Measurements from ENCODE around the gene PLLP. TPM values are rescaled to one million over a fixed set of nuclear protein-coding genes. Genes with fewer than 3 reads are reported as not detected.
A peak's percentile ranks its signal among the peaks of the same experiment; 100 is the strongest.

Gene PLLP
- total RNA-seq, 1 experiment from 2014 or later, result 2.1 TPM

GRCh38 chr16:57258226-57258909 lies 26.1 kb downstream of the PLLP start:
- no peak for DNase-seq (ENCODE audit: extremely low read depth, low read depth)

GRCh38 chr16:57257455-57258070 lies 26.9 kb downstream of the PLLP start:
- no peak for DNase-seq (ENCODE audit: extremely low read depth, low read depth)

- no peak for DNase-seq (ENCODE audit: extremely low read depth, low read depth)
These were observed 27.7 kb downstream of the PLLP start for GRCh38 chr16:57256601-57257395.

DNA sequence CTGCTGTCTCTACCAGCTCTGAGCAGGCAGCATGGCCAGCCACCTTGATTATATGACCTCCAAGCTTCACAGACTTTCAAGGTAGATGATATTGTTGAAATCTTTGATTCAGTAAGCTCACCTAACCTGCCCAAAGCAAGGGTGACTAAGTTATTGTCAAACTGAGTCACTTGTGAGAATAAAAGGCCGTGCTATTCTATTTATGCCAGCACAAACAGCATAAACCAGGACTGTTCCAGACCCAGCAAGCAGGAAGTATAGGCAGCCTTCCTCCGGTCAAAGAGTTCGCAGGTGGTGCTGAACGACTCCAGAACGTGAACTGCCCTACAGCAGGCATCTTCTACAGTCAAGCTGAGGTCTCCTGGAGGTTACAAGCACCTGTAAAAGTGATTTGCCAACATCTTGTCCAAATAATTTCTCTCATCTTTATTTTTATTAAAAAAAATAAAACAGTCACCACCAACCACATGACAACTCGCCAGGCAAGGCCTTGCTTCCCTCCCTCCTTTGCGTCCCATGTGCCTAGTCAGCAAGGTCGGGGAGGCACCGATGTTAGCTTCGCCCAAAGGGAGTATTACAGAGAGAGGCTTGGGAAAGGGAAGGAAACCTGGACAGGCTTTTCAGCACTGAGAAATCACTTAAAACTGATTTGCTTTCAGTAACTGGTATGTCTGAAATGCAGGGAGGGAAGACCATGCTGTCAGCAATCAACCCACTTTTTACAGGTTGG lies 28.6 kb downstream of the PLLP start:
- no peak for DNase-seq (ENCODE audit: extremely low read depth, low read depth)

GRCh38 chr16:57253466-57253865 lies 31.0 kb downstream of the PLLP start:
- DNase-seq (ENCODE audit: extremely low read depth, low read depth), result no peak

- DNase-seq (ENCODE audit: extremely low read depth, low read depth), result no peak
These were observed 32.2 kb downstream of the PLLP start for GRCh38 chr16:57252148-57252721.

DNA sequence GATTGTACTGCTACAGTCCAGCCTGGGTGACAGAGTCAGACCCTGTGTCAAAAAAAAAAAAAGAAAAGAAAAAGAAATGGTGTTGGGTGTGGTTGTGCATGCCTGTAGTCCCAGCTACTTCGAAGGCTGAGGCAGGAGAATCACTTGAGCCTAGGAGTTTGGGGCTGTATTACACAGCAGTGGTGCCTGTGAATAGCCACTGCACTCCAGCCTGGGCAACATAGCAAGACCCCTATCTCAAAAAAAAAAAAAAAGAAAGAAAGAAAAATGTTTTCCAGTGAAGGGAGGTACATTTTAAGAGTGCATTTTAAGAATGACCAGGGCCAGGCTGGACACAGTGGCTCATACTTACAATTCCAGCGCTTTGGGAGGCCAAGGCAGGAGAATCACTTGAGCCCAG lies 33.1 kb downstream of the PLLP start:
- no peak for DNase-seq (ENCODE audit: extremely low read depth, low read depth)

- no peak for DNase-seq (ENCODE audit: extremely low read depth, low read depth)
These were observed 38.9 kb downstream of the PLLP start for GRCh38 chr16:57245472-57246113.

- peak; percentile 99 for DNase-seq (ENCODE audit: extremely low read depth, low read depth)
These were observed 39.6 kb downstream of the PLLP start, which contains the start of gene ARL2BP for GRCh38 chr16:57244767-57245471. TSS of gene ARL2BP (plus strand) at chr16:57245259. CDS start at chr16:57245368, 109 bp downstream.

DNA sequence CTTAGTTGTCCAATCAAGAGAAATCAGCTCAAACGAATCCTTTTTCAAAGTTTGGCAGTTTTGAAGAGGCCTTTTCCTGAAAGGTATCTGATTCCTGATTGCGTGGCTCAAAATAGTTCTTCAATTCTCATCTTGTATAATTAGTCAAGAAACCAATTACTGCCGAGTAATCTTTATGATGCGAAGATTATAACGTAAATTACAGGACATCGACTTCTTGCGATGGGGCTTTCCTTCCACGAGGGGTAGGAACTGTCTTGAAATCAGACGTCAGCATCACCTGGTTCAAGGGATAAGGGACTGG lies 40.1 kb downstream of the PLLP start:
- no peak for DNase-seq (ENCODE audit: extremely low read depth, low read depth)

GRCh38 chr16:57242650-57243049 lies 41.8 kb downstream of the PLLP start:
- DNase-seq (ENCODE audit: extremely low read depth, low read depth), result no peak

DNA sequence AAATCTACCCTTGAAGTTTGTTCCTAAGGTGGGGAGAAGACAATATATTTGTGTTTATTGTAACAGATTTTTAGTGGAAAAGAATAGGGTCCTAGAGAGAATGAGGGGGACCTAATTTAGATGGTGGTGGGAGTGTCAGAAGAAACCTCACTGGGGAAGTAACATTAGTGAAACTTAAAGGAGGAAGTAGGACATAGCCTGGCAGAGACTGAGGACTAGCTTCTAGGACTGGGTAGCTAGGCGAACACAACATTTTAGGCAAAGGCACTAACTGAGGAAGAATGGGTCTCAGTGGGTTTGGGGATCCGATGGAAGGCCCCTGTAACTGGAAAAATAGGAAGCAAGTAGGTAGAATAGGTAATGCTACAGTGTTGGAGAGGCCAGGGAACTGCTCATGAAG lies 43.6 kb downstream of the PLLP start:
- DNase-seq (ENCODE audit: extremely low read depth, low read depth), result no peak

DNA sequence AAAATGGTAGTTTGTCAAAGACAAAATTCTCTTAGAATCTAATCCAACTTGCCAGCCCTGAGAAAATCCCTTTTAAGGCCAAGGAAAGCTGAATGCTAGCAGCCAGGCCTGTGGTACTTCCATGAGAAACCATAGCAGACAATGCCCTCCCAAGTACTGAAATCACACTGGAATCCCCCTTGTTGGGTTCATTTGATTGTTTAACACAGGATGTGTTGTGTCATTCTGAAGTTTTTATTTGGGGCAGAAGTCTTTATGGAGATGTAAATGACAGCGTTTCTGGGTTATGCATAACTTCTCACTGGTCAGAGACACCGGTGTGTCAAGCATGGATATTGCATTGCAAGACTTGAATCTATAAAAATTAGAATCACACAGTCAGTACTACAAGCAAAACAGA lies 45.4 kb downstream of the PLLP start:
- DNase-seq (ENCODE audit: extremely low read depth, low read depth), result no peak

GRCh38 chr16:57238682-57239081 lies 45.8 kb downstream of the PLLP start:
- DNase-seq (ENCODE audit: extremely low read depth, low read depth), result no peak

- no peak for DNase-seq (ENCODE audit: extremely low read depth, low read depth)
These were observed 48.5 kb downstream of the PLLP start for GRCh38 chr16:57236022-57236350.

- no peak for DNase-seq (ENCODE audit: extremely low read depth, low read depth)
These were observed 49.1 kb downstream of the PLLP start for GRCh38 chr16:57235128-57236021.

GRCh38 chr16:57234707-57235092 lies 49.8 kb downstream of the PLLP start:
- DNase-seq (ENCODE audit: extremely low read depth, low read depth), result no peak

GRCh38 chr16:57233944-57234706 lies 50.3 kb downstream of the PLLP start:
- no peak for DNase-seq (ENCODE audit: extremely low read depth, low read depth)

All from NCI-H460 (cell line).